GM21367 (cell line): Measurements from ENCODE around the gene GEMIN7.

ENCODE experiments used
- ATAC-seq: cut with Tn5 transposase; IDR thresholded peaks from one replicate; pipeline ENCODE4 v1.9.1; 2021; ENCODE audit not compliant: unreplicated experiment

The GEMIN7 gene

DNA sequence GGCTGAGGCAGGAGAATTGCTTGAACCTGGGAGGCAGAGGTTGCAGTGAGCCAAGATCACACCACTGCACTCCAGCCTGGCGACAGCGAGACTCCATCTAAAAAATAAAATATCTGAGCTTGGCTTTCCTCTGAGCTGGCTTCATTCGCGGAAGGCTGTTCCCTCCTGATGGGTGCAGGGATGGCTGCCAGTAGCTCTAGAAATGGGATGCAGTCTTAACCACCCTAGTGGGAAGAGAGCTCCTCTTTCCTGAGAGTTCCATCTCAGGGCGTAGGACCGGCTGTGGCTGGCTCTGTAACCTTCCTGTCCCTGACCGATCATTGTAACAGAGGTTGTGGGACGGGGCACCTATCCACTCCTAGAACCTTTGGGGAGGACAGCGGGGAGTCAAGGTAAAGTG is 46.3 kb downstream of the GEMIN7 start:
- ATAC-seq, result no peak

DNA sequence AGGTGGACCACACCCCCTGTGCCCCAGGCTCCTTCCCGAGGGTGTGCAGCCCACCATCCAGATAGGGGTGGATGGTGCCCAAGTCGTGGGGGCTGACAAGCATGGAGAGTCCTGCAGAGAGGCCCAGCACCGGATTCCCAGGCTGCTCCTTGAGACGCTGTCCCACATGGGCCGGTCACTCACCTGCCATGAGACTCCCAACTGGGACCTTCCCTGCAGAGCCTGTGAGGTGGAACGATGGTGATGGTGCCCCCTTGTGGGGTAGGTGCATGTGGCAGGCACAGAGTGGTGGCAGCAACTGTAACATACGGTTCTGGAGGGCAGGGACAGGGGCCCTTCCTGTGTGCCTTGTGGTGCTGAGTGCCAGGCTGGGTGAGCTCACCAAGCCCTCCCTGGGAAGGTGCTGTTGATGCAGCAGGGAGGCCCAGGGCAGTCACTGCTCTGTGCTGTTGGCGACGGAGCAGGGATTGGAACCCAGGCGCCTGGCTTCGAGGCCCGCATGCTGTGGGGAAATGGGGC is 47.0 kb downstream of the GEMIN7 start:
- no peak for ATAC-seq

DNA sequence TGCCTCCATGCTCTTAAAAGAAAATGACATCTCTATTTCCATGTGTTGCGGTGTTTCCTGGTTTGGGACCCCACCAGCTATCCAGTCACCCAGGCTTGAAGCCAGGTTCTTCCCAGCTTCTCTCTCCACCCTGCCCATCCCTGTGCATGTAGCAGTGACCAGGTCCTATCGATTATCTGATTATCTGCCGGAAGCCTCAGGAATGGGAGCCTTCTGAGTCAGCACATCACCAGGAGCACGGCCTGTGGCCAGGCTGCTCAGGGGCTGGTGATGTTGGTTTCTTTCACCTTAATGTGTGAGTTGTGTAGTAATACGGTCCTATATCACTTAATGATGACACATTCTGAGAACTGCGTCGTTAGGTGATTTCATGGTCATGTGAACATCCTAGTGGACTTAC is 47.6 kb downstream of the GEMIN7 start:
- ATAC-seq, result no peak

DNA sequence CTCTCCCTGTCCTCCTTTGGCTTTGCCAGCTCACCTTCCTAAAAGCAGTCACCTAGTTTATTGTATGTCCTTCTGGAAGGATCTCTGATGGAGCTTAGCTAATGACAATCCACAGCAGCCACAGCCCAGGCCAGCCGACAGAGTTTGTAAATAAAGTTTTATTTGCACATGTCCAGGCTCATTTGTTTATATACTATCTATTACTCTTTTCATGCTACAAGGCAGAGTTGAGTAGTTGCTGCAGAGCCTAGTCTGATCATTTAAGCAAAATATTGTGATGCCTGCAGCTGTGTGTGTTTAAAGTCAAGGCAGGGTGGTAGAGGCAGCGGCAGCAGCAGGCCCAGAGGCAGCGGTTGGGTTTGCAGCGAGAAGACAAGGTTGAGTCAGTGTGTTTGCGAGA is 49.1 kb downstream of the GEMIN7 start:
- no peak for ATAC-seq

DNA sequence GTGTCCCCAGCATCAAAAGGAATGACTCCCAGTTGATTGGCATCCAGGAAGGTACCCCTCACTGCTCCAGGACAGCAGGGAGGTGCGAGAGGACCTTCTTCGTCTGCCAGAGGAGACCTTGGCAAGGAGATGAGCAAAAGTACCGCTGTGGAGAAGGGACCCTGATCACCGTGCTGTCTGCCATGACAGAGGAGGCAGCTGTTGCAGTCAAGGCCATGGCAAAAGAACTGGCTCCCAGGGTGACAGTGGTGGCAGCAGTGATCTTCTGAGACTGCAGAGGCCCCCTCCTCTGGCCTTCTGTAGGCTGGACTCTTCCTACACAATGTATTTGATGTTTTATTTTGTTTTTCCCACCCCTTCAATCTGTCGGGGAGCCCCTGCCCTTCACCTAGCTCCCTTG is 49.7 kb downstream of the GEMIN7 start:
- ATAC-seq, result no peak

DNA sequence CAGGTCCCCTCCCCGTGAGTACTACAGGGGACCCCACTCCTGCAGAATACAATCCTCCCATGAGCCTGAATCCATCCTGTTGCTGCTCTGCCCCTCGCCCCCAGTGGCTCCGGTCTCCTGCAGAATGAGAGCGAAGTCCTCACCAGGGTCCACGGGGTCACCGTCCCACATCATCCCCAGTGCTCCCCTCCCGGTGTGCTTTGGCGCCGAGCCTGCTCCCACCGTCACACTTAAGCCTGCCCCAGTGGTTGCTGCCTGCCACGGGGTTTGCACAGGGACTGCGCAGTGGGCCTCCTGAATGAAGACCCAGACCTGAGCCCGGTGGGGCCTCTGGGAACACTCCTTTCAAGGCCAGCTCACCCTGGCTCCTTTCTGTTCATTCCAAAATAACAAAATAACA is 51.2 kb downstream of the GEMIN7 start:
- no peak for ATAC-seq

DNA sequence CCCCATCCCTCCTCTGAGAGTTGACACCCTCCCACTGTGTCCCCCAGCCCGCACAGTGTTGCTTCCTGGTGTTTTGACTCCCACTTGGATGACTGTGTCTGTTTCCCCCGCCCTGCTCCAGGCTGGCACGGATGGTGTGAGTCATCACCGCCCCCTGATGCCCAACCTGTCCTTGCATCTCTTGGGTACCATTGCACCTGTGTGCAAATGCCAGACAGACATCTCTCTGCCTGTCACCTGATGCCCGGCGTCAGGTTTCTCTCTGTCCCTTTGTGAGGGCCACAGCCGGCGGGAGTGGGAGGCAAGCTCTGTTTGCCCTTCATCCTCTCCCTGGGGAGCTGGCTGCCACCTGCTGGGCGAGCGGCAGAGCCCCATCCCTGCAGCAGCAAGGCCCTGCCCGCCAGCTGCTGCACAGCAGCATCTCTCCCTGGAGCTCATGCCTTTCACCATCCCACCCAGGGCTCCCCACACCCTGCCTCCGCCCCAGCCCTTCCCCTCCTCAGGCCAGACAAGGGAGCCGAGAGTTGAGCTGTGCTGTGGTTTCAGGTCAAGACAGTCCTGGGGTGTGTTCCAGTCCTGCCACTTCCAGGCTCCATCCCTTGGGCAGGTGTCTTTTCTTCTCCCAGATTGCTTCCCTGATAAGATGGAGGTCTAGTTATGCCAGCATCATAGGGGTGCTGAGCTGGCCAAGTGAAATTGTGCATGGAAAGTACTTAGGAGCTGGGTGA is 52.0 kb downstream of the GEMIN7 start:
- no peak for ATAC-seq

DNA sequence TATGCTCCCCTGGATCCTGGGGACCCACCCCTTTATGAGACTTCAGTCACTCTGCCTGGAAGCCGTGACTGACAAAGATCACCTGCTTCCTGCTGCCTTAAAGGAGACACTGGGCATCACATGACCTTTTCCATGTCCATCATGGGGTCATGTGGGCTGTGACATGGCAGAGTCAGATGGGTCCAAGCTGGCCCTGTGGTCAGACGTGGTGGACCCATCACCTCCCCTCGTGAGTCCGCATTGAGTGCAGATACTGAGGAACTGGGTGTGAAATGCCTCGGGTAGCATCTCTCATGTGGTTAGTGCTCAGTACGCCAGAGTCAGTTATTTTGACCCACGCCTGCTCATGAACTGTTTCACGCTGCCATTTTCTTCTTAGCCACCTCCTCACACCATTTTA is 54.6 kb downstream of the GEMIN7 start:
- no peak for ATAC-seq

DNA sequence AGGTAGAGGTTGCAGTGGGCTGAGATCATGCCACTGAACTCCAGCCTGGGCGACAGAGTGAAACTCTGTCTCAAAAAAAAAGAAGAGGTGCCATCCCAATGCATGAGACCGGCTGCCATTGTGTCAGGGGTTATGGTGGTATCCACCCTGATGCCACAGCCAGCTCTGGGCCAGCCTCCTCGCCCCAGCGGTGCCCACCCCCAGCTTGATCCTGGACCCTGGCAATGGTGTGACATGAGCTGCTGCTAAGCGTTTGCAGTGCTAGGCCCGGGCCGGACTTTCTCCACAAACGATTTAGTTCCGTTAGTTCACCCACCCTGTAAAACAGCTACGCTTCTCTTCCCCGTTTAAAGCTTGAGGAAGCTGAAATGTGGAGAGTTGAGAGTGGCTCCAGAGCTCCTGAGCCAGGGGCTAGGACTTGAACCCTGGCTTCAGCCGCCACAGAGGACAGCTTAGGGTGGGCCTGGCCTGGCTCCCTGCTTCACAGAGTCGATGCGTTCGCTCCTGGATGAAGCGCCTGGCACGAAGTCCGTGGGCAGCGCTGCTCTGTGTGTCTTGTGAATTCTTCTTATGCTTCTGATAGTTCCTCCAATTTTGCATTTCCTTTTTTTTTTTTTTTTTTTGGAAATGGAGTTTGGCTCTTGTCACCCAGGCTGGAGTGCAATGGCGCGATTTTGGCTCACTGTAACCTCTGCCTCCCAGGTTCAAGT is 56.3 kb downstream of the GEMIN7 start:
- ATAC-seq, result no peak

DNA sequence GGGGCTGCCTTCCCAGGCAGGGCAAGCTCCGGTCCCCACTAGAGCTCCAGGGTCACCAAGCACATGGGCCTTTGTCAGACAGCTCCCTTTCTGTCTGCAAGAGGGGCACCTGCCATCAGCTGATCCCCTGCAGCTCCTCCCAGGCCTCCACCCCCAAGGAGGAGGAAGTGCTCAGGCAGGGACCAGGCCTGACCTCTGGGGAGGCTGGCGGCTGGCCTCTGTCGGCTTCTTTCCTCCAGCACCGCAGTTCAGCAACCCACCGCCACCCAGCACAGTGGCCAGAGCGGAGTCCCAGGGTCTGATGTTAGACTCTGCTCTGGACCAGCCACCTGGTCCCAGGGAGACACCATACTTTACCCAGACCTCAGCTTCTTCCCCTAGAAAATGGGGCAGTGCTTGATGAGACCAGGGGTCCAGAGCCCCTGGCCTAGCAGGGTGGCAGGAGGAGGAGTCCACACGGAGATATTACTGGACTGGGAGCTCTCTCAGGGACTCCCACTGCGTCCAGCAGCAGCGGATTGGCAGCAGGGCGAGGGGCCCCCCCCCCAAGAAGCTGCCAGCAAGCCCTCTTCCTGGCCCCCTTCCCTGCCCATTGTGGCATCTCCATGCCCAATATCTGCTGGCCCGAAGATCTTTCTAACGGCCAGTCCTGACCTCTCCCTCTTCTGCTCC is 57.6 kb downstream of the GEMIN7 start:
- no peak for ATAC-seq

DNA sequence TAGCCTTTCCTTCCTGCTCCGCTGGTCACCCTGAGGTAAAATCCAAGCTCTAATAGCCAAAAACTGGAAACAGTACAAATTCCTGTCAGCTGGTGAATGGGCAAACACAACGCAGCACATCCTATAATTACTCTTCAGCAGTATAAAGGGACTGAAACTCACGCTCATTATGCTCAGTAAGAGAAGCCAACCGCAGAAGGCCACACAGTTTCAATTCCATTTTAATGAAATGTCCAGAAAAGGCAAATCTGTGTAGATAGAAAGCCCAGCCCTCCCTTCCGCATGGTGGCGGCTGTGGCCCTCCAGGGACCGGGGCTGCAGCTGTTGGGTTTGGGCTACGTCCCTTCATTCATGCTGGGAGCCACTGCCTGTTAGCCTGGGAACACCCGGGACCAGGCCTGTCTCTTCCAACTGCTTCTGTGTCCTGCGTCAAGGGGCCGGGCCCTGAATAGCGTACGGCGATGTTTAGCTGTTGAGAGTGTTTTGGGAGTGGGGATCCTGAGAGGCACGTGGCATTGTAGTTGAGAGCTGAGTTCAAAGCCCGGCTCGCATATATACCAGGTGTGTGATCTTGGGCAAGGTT is 58.2 kb downstream of the GEMIN7 start:
- ATAC-seq, result no peak

DNA sequence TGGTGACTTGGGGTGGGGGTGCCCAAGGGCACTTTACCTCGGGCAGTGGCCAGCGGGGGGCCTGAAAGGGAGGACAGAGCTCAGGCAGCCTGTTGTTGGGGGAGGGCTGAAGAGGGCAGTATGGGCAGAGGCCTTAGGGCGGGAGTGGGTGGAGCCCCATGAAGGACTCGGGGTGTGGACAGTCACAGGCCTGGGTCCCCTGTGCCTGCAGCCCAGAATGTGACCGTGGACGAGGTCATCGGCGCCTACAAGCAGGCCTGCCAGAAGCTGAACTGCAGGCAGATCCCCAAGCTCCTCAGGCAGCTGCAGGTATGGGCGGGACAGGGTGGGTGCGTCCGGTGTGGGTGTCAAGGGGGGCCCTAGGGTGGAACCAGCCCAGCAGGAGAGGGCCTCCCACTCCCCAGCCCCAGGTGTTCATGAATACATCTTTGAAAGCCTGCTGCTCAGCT is 59.3 kb downstream of the GEMIN7 start:
- ATAC-seq, result no peak

DNA sequence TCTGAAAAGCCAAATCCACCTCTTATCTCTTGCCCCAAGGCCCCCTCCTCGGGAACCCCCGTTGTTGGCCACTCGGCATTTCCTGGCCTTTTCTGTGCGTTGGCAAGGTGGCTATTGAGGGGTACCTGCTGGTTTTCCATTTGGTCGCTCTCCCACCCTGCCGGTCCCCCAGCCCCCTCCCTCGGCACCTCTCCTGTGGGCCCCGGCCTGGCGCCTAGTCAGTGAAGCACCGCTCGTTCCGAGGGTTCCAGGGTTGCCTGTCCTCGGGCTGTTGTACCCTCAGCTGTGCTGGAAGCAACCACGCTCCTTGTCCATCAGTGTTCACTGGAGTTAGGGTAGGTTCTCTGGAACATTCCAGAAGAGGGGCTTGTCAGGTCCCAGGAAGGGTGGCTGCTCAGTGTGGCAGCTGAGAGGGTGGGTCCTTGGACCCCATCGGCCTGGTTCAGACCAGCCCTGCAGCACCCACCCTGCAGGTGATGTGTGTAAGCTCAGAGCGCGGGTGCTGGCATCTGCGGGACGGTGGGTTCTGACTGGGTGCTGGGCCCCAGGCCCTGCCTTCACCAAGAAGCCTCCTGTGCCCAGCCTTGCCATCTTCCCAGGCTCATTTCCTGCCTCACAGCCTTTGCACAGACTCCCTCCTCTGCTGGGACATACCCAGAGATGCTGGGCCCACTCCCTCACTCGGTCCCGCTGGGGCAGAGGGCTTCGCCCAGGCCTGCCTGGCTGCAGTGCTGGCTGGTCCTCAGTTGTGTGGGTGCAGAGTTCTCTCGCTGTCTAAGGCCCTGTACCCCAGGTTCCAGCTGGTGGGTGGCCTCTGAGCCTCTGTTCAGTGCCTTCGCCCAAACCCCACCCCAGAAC is 60.5 kb downstream of the GEMIN7 start:
- no peak for ATAC-seq

DNA sequence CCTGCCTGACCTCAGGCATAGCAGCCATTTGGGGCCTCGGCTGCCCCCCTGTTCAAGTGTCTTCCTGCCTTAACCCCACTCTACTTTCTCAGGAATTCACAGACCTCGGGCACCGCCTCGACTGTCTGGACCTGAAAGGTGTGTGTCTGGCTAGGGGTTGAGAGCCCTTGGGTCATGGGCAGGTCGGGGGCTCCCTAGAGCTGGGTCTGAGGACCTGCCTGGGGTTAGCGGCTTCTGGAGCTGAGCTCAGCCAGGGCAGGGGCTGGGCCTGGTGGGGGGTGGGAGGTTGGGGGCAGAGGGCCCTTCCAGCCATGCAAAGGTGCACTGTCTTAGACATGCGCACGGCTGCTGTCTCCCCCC is 61.1 kb downstream of the GEMIN7 start:
- ATAC-seq, result no peak

DNA sequence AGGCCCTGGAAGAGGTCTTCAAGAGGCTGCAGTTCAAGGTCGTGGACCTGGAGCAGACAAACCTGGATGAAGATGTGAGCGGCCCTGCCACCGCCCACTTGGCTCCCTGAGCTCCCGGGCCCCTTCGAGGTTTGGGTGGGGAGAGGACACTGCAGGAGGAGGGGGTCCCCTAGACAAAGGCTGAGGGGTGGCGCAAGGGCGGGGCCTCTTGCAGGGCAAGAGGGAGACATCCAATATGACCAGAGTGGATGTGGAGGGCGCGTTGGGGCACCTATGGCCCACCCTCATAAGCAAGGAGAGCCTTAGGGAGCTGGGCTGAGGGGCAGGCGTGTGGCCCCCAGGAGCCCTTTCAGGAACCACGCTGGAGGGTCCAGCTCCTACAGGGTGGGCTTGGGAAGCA is 61.5 kb downstream of the GEMIN7 start:
- no peak for ATAC-seq
